T-helper 1 cell treated with Interleukin-12 subunit alpha and Interleukin-12 subunit beta and Interleukin-4 antibody, amounts not matched to agents 30 μg/mL and 1 μg/mL, for 36 hours (primary cell): ENCODE data around the gene CFAP65.
A peak's percentile ranks its signal among the peaks of the same experiment; 100 is the strongest.

Experiments used
- H3K27ac Mint-ChIP-seq: one replicate; pipeline ENCODE4 v1.8.0; 2021; ENCODE audit warnings: mild to moderate bottlenecking, mixed read lengths
- H3K27me3 Mint-ChIP-seq: one replicate; pipeline ENCODE4 v1.8.0; 2021; ENCODE audit warnings: low read depth, mixed read lengths
- H3K36me3 Mint-ChIP-seq: one replicate; pipeline ENCODE4 v1.8.0; 2021; ENCODE audit warnings: low read depth, mixed read lengths
- H3K4me1 Mint-ChIP-seq: one replicate; pipeline ENCODE4 v1.8.0; 2021; ENCODE audit warnings: low read depth, mixed read lengths
- H3K4me3 Mint-ChIP-seq: one replicate; pipeline ENCODE4 v1.8.0; 2021; ENCODE audit warnings: mild to moderate bottlenecking, moderate library complexity, mixed read lengths
- H3K9me3 Mint-ChIP-seq: one replicate; pipeline ENCODE4 v1.8.0; 2021; ENCODE audit warnings: mixed read lengths

Gene CFAP65

DNA sequence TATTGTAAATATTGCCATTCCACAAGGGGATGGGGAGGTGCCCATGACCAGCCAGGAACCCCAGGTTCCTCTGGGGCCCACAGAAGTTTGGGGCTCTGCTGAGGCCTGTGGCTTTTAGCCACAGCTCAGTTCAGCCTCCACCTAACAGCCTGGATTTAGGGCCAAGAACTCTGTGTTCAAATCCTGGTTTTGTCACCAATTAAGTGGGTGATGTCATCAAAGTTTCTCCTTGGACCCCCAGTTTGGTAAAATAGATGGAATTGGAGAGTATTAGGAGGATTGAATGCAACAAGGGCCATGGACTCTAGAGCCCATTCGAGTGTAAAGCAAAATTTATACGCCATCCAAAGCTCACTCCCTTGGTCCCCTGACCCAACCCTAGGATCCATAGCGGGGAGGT is 53.2 kb downstream of the CFAP65 start:
- Mint-ChIP-seq H3K9me3 (no peaks in the 10 kb centered on the region), H3K4me1 (peaks cover 5% of the 10 kb centered on the region), H3K4me3 (no peak overlapping the region), H3K27me3 (peaks cover 86% of the 10 kb centered on the region), H3K36me3 (no peaks in the 10 kb centered on the region), H3K27ac (no peak overlapping the region)

DNA sequence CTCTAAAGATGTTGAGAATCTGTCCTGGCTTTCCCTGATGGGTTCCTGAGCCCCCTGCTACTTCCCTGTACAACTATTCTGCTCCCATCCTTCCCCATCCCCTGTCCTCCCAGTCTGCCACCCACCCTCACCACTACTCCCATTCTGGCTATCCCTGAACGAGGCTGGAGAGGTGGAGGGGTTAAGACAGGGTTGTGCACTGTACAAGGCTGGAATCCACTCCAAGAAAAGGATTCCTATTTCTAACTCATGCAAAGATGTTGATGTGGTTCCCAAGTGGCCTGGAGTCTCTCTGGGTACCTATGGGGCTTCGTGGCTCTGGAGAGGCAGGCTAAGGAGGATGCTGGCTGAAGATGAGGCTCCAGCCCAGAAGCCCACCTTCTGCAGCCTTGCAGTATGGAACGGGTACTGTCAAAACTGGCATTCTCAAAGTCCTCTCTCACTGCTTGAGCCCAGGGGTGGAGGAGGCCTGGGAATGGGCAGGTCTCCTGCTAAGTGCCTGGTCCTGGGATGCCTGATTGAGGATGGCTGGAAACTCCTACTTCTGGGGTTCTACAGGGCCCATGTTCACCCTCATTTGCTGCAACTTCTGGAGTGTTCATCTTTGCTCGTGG is 55.1 kb downstream of the CFAP65 start:
- peaks cover 86% of the 10 kb centered on the region for H3K27me3 Mint-ChIP-seq
- peaks cover 6% of the 10 kb centered on the region for H3K4me1 Mint-ChIP-seq
- no peaks in the 10 kb centered on the region for H3K36me3 Mint-ChIP-seq
- H3K4me3 Mint-ChIP-seq, result no peak overlapping the region
- no peaks in the 10 kb centered on the region for H3K9me3 Mint-ChIP-seq
- no peak overlapping the region for H3K27ac Mint-ChIP-seq

DNA sequence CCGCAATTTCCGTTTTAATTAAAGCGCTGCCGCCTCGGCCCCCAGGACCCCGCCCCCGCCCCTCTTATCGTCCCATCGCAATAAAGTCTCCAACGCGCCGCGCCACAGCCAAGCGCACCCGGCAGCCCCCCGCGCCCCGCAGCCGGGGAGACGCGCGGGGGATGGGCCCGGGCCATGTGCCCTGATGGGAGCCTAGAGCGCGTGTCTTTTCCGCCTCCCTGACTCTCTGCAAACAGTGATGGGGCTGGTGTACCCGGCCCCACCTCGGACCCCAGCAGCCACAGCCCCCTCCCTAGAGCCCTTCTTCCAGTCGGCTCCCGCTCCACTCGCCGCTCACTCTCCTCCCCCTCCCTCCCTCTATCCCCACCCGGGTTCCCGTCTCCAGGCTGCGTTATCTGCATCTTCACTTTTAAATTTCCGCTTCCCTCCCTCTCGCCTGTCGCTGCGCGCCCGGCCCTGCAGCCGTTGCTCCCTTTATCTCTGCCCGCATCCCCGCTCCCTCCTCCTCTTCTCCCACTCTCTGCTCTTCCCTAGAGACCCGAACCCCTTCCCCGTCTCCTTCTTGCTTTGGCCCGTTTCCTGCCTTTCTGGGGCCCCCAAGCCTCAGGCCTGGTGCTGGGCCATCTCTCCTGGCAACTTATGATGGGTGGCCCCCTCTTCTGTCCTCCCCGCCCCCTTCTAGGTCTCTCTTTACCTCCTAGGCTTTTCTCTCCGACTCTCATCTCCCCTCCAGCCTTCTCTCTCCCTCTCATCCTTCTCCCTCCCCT is 55.8 kb downstream of the CFAP65 start:
- Mint-ChIP-seq H3K4me3 (no peak overlapping the region), H3K27me3 (peaks cover 84% of the 10 kb centered on the region), H3K9me3 (no peaks in the 10 kb centered on the region)

DNA sequence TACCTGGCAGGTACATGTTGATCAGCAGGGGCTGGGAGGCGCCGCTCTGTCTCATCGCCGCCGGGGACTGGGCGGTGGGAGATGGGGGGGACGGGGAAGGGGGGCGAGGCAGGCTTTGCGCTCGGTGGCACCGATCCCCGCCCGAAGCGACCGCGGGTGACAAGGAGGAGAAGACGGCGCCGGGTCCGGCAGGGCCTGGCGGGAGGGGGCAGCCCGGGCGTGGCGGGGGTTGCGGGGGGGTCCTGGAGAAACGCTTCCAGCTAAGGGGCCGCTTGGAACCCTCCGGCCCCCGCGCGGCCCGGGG is 56.3 kb downstream of the CFAP65 start, which contains the start of gene FEV:
Gene FEV, minus strand, starts transcription at position 164 of the 304 bp plus-strand sequence. Its CDS starts 109 bp downstream, at position 55.
- H3K9me3 Mint-ChIP-seq, result no peaks in the 10 kb centered on the region
- peaks cover 82% of the 10 kb centered on the region for H3K27me3 Mint-ChIP-seq
- peak within 1 kb of the TSS; percentile 52 for H3K27ac Mint-ChIP-seq
- peaks cover 3% of the 10 kb centered on the region for H3K36me3 Mint-ChIP-seq
- no peak within 1 kb of the TSS for H3K4me3 Mint-ChIP-seq
- H3K4me1 Mint-ChIP-seq, result peaks cover 12% of the 10 kb centered on the region

More for the DNA sequence above, 55.8 kb downstream of the CFAP65 start:
- Mint-ChIP-seq H3K27ac (no peak overlapping the region), H3K4me1 (peaks cover 10% of the 10 kb centered on the region), H3K36me3 (peaks cover 1% of the 10 kb centered on the region)

DNA sequence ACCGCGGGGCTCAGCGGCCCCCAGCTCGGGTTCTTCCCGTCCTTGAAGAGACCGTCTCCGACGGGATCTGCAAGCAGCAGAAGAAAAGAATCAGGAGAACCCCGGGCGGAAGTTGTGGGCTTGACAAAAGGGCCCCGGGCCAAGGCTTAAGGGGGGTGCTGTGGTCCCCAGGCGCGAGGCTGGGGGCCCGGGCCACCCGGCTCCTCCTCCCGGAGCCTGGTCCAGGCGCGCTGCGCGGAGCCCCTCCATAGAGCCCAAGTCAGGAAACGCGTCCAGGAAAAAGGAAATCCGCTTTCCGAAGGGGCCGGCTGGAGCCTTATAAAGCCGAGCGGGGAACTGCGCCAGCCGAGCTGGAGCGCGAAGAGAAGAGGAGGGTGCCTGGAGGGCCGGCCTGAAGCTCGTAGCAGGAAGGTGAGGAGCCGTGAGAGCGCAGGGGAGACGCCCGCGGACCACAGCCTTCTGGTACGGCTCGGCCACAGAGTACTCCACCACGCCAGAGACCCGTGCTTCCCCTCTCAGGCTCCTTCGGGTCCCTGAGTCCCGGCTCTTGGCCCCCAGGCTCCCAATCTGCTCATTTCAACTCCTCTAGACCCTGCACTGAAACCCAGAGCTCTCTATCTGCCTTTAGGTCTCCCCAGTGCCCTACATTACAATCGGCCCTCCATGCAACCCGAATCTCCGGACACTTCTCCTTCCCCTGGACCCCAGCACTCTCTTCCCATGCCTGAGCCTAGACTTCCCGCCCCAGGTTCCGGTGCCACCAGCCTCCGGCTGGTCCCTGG is 56.9 kb downstream of the CFAP65 start:
- H3K36me3 Mint-ChIP-seq, result peaks cover 3% of the 10 kb centered on the region
- H3K27ac Mint-ChIP-seq, result peak overlapping the region; percentile 52
- H3K4me3 Mint-ChIP-seq, result no peak overlapping the region
- H3K27me3 Mint-ChIP-seq, result peaks cover 82% of the 10 kb centered on the region
- H3K4me1 Mint-ChIP-seq, result peaks cover 12% of the 10 kb centered on the region
- no peaks in the 10 kb centered on the region for H3K9me3 Mint-ChIP-seq

DNA sequence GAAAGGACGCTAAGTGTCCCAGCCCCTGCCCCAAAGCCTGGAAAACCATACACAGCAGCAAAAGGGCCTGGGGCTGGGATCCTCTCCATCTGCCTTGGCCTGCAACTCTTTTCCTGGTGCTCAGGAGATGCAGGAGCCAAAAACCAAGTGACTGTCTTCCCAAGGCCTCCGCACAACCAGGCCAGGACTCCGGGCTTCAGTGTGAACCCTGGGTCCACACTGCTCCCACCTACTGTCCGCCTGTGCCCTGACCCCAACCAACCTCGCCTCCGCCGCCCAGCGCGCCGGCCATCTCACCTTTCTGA is 57.4 kb downstream of the CFAP65 start:
- H3K4me1 Mint-ChIP-seq, result peaks cover 12% of the 10 kb centered on the region
- no peak overlapping the region for H3K4me3 Mint-ChIP-seq

DNA sequence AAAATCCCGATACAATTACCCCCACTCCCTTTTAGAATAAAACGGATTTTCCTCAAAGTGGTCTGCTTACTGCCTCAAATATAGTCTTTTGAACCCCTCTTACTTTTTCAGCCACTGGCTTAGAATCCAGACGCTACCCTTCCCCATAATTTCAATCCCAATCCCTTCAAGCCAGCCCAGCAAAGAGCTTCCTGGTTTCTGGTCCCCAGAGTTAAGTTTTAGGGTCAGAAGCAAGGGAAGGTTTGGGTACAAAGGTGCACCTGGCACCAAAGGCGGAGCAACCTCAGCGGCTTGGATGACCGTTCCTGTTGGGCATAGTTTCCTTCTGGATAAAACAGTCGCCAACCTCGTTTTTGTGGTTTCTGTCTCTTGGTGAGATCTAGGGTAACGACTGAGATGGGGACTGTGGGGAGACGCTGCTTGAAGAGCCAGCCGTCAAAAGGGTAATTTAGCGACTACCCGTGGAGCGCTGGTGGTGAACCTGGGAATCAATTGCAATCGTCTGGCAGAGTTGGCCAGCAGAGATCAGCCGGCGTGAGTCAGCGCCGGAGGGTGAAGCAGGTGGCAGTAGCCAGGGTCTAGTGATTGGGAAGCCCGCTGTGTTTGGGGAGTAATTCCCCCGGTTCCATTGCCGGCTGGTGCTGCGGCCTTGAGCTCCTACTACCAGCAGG is 57.9 kb downstream of the CFAP65 start:
- Mint-ChIP-seq H3K27me3 (peaks cover 78% of the 10 kb centered on the region), H3K4me3 (no peak overlapping the region), H3K27ac (no peak overlapping the region), H3K9me3 (no peaks in the 10 kb centered on the region), H3K36me3 (peaks cover 3% of the 10 kb centered on the region), H3K4me1 (peaks cover 12% of the 10 kb centered on the region)

More for the DNA sequence above, 57.4 kb downstream of the CFAP65 start:
- no peak overlapping the region for H3K27ac Mint-ChIP-seq
- peaks cover 79% of the 10 kb centered on the region for H3K27me3 Mint-ChIP-seq
- no peaks in the 10 kb centered on the region for H3K9me3 Mint-ChIP-seq
- H3K36me3 Mint-ChIP-seq, result peaks cover 3% of the 10 kb centered on the region

DNA sequence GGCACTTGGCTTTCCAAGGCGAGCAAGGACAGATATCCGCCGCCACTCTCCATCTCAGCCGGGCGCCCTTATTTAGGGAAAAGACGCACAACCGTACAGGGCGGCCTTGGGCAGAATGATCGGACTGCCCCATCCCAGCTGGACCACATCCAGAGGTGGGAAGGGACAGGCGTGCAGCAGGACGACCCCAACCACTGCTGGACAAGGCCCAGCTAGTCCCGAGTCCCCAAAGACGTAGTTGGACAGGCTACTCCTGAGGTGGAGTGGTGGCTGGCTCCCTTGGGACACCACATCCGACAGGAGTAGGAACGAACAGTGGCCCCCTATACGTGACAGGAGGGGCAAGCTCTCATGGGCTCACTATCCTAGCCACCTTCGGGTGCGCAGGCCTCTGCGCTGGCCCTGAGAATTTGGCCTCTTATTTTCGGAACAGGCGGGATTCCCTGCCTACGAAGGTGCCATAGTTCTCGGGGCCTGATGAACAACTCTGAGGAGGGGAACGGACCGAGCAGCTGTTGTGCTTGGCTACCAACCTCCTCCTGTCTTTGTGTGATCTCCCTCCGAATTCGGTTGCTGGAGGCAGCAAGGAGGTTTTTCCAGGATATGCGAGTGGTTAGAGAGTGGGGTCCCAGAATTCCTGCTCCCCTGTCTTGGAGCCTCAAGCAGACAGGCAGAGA is 58.6 kb downstream of the CFAP65 start:
- H3K4me3 Mint-ChIP-seq, result no peak overlapping the region
- peaks cover 74% of the 10 kb centered on the region for H3K27me3 Mint-ChIP-seq
- no peaks in the 10 kb centered on the region for H3K9me3 Mint-ChIP-seq
- peaks cover 12% of the 10 kb centered on the region for H3K4me1 Mint-ChIP-seq
- H3K36me3 Mint-ChIP-seq, result peaks cover 3% of the 10 kb centered on the region
- H3K27ac Mint-ChIP-seq, result no peak overlapping the region

DNA sequence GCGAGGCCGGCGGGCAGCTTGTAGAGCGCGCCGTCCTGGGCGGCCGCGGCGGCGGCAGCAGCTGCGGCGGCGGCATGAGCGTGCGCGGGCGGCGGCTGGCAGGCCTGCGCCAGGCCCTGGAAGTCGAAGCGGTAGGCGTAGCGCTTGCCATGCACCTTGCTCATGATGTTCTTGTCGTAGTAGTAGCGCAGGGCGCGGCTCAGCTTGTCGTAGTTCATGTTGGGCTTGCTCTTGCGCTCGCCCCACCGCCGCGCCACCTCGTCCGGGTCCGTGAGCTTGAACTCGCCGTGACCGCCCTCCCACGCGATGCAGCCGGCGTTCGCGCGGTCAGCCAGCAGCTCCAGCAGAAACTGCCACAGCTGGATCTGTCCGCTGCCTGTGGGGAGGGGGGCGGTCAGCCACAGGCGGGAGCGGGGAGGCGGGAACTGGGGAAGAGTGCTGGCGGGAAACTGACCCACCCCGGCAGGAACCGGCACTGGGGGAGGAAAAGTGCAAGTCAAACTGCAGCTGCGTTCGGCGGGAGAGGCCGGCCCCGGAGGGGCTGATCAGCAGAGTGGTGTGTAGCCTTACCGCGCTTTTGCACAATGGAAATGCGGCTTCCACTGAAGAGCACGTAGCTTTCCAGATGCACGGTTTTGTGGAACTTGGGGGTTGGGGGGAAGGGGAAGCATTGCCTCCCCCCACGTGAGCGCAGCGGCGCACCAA is 59.3 kb downstream of the CFAP65 start:
- no peak overlapping the region for H3K4me3 Mint-ChIP-seq
- no peaks in the 10 kb centered on the region for H3K9me3 Mint-ChIP-seq
- H3K27ac Mint-ChIP-seq, result no peak overlapping the region
- peaks cover 3% of the 10 kb centered on the region for H3K36me3 Mint-ChIP-seq
- peaks cover 12% of the 10 kb centered on the region for H3K4me1 Mint-ChIP-seq
- peaks cover 74% of the 10 kb centered on the region for H3K27me3 Mint-ChIP-seq

DNA sequence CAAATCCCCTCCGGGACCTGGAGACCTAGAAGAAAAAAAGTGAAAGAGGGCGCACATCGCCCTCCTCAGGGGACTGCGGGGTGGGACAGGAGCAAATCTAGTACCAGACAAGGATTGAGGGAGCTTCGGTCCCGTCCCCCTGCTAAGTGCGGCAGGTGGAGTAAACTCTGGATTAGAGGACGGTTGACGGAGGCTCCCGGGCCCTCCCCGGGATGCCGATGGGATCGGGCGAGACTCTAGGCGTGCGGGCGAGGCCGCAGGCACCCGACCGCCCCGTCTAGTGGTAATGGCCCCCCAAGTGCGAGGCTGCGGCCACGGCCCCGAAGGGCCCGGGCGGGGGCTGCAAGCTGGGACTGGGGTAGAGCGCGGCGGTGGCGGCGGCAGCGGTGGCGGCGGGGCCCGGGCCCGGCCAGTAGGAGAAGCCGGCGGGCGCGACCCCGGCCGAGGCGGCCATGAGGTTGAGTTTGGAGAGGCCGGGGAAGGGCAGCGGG is 59.9 kb downstream of the CFAP65 start:
- Mint-ChIP-seq H3K27me3 (peaks cover 74% of the 10 kb centered on the region), H3K27ac (peak overlapping the region; percentile 6), H3K4me3 (no peak overlapping the region), H3K9me3 (no peaks in the 10 kb centered on the region), H3K36me3 (peaks cover 3% of the 10 kb centered on the region), H3K4me1 (peaks cover 12% of the 10 kb centered on the region)

DNA sequence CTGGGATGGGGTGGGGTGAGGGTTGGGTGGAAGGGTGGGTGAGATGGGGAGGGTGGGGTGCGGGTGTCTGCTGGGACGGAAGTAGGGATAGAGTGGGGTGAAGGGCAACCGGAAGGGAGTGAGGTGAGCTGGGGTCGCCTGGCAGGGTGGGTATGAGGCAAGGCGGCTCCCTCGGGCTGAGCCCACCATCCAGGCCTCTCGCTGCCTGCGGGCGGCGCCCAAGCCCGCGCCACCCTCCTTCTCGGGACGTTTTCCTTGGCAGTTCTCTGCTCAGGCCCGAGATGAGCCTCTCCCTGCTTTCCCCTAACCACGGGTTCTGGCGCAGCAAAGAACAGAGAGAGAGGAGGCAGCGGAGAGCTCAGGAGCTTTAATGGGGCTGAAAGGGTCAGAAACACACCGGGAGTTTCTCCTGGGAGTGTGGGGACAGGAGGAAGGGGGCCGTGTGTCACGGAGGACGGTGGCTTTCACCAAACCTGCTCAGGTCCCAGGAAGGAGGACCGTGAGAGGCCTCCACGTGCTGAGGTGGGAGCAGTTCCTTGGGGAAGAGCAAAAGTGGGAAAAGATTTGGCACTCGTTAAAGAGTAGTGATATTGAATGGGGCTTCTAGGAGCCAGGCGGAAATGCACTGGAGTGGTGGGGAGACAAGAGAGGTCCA is 60.5 kb downstream of the CFAP65 start:
- H3K36me3 Mint-ChIP-seq, result peaks cover 3% of the 10 kb centered on the region
- H3K9me3 Mint-ChIP-seq, result no peaks in the 10 kb centered on the region
- H3K4me3 Mint-ChIP-seq, result peak overlapping the region; percentile 34
- H3K4me1 Mint-ChIP-seq, result peaks cover 11% of the 10 kb centered on the region
- peaks cover 74% of the 10 kb centered on the region for H3K27me3 Mint-ChIP-seq
- H3K27ac Mint-ChIP-seq, result peak overlapping the region; percentile 6

DNA sequence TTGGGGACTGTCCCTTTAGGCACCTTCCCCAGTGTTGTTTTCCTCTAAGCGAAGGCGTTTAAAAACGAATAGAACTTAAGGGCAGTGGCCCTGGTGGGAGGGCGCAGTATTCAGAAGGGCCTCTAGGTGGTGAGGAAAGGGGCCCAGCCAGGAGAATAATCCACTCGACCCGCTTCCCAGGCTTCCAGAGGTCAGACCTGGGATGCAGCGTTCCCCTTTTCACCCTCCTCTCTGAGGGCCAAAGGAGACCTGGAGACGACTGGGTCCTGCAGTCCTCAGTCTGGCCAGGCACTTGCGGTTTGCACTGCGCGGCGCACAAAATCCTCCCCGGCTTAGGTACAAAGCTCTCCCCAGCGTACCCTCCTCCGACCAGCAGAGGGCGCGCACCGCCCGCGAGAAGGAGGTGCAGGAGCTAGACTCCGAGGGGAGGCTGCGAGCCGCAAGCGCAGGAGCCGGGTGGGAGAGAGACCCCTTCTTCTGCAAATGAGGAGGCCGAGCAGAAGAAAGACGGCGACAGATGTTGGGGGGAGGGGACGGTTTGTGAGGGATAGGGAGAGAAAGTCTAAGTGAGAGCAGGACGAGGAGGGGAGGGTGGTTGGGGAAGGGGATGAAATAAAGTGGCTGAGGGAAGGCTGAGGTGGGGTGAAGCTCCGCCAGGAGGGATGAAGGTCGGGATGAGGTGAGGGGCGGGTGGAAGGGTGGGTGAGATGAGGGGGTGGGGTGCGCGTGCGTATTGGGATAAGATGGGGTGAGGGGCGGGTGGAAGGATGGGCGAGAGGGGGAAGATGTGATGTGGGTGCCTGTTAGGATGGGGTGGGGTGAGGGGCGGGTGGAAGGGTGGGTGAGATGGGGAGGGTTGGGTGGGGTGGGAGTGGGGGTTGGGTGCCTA is 61.2 kb downstream of the CFAP65 start:
- Mint-ChIP-seq H3K27ac (peak overlapping the region; percentile 49), H3K4me3 (no peak overlapping the region)

More for the DNA sequence above, 61.2 kb downstream of the CFAP65 start:
- Mint-ChIP-seq H3K27me3 (peaks cover 76% of the 10 kb centered on the region), H3K9me3 (no peaks in the 10 kb centered on the region), H3K36me3 (peaks cover 3% of the 10 kb centered on the region), H3K4me1 (peaks cover 9% of the 10 kb centered on the region)
